CD4-positive, alpha-beta T cell treated with Interleukin-1 beta for 1 hour (primary cell): ENCODE results near the gene USP38.

ENCODE experiments used
- DNase-seq, 2 donors: peaks; one replicate each; pipeline ENCODE4 v3.0.0-alpha.2; 2020 to 2022

USP38 gene

GRCh38 chr4:143270256-143270838 lies 85.6 kb downstream of the USP38 start:
- DNase-seq: no peak
